ENCODE measurements around the gene CSNK2B.

The CSNK2B gene

DNA sequence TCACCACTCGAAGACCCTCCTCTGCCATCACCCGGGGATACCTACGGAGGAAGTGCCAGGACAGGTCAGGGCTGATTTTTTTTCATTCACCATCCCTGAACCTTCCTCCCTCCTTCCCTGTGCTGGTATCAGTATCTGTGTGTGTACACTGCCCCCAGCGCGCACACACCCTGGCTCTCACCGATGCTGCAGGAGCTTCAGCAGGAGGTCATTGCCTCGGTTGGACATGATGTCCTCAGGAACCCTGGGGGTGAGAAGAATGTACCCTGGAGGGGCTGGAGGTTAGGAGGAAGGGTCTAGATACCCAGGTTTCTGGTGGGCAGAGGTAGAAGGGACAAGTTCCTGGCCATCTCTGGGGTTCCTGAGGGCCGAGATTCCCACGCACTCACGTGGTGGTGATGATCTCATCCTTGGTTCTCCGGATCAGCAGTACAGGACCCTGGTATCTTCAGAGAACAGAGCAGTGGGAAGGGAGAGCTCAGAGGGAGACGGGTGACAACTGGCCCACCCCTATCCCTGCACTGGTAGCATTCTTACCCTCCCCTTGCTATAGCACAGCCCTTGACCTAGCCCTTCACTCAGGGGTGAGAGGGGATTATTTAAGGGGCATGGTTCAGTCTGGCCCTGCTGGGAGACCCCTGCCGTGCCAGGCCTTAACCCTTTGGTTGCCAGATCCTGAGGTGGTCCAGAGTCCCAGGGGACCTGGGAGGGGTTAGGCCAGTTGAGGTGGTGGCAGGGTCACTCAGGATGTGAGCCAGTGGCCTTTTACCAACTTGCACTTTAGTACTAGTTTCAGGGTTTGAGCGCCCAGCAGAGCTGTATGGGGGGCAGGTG is 22.2 kb downstream of the CSNK2B start:
- no peak for TF ChIP-seq CTCF (IDR thresholded peaks at IDR 0.05; ENCODE audit: low read depth, low read length)
- H3K4me3 ChIP-seq (ENCODE audit: low read depth, low read length), result no peak overlapping the region

DNA sequence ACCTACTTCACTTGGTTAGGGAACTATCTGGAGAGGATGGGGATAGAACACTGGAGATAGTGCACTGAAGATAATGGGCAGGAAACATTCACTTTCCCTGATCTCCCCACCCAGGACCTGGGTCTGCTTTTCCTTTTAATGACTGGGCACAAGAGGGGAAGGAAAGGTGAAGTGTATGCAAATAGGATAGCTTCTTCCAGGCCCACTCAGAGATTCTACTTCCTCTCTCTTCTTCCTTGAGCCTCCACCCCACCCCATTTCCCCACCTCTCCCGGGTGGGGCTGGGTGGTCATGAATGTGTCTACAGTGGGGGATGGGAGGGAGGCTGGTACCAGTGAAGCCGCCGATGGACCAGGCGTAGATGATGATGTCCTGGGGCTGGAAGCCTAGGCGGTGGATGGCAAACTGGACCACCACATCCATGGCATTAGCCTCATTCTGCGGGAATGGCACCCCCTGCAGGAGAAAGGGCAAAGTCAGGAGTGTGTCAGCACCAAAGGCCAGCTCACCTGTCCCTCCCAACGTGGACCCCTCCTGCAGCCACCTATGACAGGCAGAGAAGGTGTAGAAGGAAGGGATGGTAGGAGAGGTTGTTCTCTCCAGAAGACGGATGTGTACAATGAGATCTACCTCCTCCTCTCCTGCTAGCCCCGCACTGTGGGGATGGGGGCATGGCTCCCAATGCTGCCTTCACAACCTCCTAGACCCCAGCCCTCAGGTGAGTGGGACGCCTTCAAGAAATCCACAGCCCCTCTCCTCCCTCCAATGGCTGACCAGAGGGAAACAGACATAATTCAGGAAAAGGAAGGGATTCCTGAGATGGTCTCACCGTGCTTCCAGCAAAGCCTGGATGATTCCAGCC is 23.6 kb downstream of the CSNK2B start:
- TF ChIP-seq CTCF (IDR thresholded peaks at IDR 0.05; ENCODE audit: low read depth, low read length), result peak; percentile 44
- H3K4me3 ChIP-seq (ENCODE audit: low read depth, low read length), result no peak overlapping the region

DNA sequence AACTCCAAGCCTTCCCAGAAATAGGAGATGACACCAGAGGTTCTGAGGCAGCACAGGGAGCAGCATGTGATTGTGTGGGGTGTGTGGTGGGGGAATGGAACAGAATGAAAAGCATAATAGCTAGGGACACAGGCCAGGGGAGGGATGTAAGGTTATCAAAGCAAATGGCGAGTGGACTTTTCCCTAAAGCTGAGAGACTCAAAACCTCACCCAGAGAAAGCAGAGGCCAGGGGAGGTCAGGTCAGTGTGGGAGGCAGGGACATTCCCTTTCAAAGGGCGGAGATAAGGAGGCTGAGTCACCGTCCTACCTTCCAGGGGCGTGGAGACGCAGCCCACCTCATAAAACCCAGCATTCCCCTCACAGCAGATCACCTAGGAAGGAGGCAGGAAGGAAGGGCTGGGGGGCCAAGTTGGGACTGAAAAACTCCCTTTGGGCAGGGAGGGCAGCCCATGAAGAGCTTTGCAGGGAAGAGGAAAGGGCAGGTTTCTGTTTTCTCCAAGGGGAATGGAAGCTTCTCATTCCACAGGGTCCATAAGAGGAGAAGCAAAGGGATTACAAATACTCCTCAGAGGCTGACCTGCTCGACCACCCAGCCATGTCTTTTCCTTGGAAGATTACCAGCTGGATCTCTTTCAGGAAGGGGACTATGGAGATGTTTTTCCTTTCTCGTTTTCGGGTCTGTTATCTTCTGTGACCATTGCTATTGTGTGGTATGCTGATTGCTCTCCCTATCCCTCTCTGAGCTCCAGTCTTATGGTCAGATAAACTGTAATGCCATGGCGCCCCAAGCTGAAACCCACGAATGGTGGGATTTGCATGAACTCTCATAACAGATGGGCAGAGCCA is 24.6 kb downstream of the CSNK2B start:
- TF ChIP-seq CTCF (IDR thresholded peaks at IDR 0.05; ENCODE audit: low read depth, low read length), result no peak
- no peak overlapping the region for H3K4me3 ChIP-seq (ENCODE audit: low read depth, low read length)

DNA sequence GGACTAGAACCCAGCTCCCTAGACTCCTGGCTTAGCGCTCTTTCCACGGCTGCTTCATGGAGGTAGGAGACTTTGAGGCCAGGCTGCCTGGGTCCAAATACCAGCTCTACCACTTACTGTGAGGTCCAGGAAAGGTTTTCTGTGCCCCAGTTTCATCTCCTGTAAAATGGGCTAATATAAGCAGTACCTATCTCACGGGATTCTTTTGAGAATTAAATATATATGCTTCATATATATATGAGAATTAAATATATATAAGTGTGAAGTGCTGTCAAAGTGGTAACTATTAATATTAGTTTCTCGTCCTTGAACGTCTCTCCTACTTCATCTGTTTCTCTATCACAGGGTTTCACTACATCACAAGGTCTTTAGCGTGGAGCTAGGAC is 25.2 kb downstream of the CSNK2B start:
- H3K4me3 ChIP-seq (ENCODE audit: low read depth, low read length), result no peak overlapping the region
- no peak for TF ChIP-seq CTCF (IDR thresholded peaks at IDR 0.05; ENCODE audit: low read depth, low read length)

DNA sequence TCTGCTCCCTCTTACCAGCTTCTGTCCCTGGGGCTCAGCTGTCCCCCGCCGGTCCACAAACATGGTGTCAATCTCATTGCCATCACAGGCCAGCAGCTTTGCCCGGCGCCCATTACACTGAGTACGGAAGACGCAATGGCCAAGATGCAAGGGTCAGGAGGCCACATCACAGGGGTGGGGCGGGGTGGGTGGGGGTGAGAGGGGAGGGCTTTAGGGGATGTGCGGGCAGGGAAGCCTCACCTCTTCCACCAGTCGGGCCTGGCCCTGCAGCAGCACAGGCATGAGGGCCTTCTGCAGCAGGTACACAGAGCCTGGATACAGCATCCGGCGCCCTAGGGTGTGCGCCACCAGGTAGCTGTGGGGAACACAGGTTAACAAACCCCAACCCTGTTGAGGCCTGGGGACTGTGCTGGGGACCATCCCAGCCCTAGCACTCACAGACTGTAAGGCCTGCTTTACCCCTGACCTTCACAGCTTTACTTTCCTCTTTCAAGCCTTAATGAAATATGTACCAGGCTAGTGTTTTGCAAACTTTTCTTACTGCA is 25.8 kb downstream of the CSNK2B start:
- H3K4me3 ChIP-seq (ENCODE audit: low read depth, low read length), result no peak overlapping the region
- TF ChIP-seq CTCF (IDR thresholded peaks at IDR 0.05; ENCODE audit: low read depth, low read length), result no peak

DNA sequence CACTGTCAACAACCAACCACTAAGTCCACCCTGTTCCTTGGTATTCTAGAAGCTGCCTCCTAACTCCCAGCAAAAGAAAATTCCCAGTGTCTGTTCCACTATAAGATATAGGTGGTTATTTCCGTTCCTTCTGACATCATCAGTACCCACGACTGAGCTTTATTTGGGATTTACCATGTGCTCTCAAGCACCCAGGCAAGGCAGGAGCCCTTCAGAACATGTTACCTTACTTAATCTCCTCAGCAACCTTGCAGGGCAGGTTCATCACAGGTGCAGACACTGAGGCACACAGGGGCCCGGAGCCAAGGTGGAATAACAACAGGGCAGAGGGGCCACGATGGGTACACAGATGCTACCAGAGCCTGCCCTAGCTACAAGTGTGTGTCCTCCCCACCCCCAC is 26.5 kb downstream of the CSNK2B start:
- TF ChIP-seq CTCF (IDR thresholded peaks at IDR 0.05; ENCODE audit: low read depth, low read length), result no peak

More for the DNA sequence above, 26.5 kb downstream of the CSNK2B start:
- no peak overlapping the region for H3K4me3 ChIP-seq (ENCODE audit: low read depth, low read length)
